ENCODE measurements around the gene CEP44. TPM values are rescaled to one million over a fixed set of nuclear protein-coding genes. Genes with fewer than 3 reads are reported as not detected.

CEP44 gene
- total RNA-seq, 1 experiment from 2014 or later: 11.5 TPM

- no peak overlapping the region for H3K27ac ChIP-seq (ENCODE audit: low read depth, low read length)
- ChIA-PET RAD21 (ENCODE audit: low non-redundant PET in 1 of 2, low total read pairs in 2 of 2, uncharacterized antibody in 2 of 2, unreplicated experiment in 2 of 2) (no interaction called here), POLR2A (no interaction called here), CTCF (no interaction called here)
- no peaks in the 10 kb centered on the region for H3K36me3 ChIP-seq (ENCODE audit: control insufficient read depth in 1 of 2, insufficient read depth in 2 of 2, low read length in 2 of 2)
- ATAC-seq (no peak), DNase-seq (ENCODE audit: low read depth, low spot score) (no peak)
- TF ChIP-seq RAD21 (IDR thresholded peaks at IDR 0.05; ENCODE audit: low read depth) (no peak), POLR2AphosphoS5 (IDR thresholded peaks at IDR 0.05; ENCODE audit: low read depth, low read length) (no peak), POLR2A (IDR thresholded peaks at IDR 0.05; ENCODE audit: borderline replicate concordance, extremely low read depth, insufficient read depth, insufficient read length) (no peak), EZH2phosphoT487 (IDR thresholded peaks at IDR 0.05; ENCODE audit: borderline replicate concordance) (no peak), YY1 (IDR thresholded peaks at IDR 0.05; ENCODE audit: extremely low read depth, insufficient replicate concordance, low read depth, low read length) (no peak), MAX (IDR thresholded peaks at IDR 0.05) (no peak), CEBPB (IDR thresholded peaks at IDR 0.05; ENCODE audit: low read depth) (no peak), ELF1 (IDR thresholded peaks at IDR 0.05; ENCODE audit: borderline replicate concordance, low read depth) (no peak), SRF (IDR thresholded peaks at IDR 0.05; ENCODE audit: low read depth) (no peak), ATF3 (IDR thresholded peaks at IDR 0.05) (no peak), SIN3A (IDR thresholded peaks at IDR 0.05; ENCODE audit: low read depth) (no peak), CTCF (IDR thresholded peaks at IDR 0.05 in 2 of 3, conservative IDR thresholded peaks at IDR 0.05 in 1 of 3; ENCODE audit: borderline replicate concordance in 1 of 3, insufficient read depth in 1 of 3, low read depth in 2 of 3, low read length in 2 of 3) (no peak), EZH2 (IDR thresholded peaks at IDR 0.05) (no peak), SP1 (IDR thresholded peaks at IDR 0.05; ENCODE audit: low read depth) (no peak), ZFX (IDR thresholded peaks at IDR 0.05) (no peak), ZNF274 (IDR thresholded peaks at IDR 0.05; ENCODE audit: low read depth, low read length) (no peak), FOSL1 (IDR thresholded peaks at IDR 0.05; ENCODE audit: low read depth) (no peak)
- no peak overlapping the region for H2AFZ ChIP-seq (ENCODE audit: low read depth, low read length, poor library complexity, severe bottlenecking)
- H3K4me1 ChIP-seq (ENCODE audit: control insufficient read depth in 1 of 2, insufficient read depth in 2 of 2, low read length in 2 of 2): no peaks in the 10 kb centered on the region
- no peaks in the 10 kb centered on the region for H3K79me2 ChIP-seq (ENCODE audit: insufficient read depth, low read length)
- no peaks in the 10 kb centered on the region for H3K27me3 ChIP-seq (ENCODE audit: insufficient read depth, low read length)
- no peaks in the 10 kb centered on the region for H3K9me2 ChIP-seq (ENCODE audit: insufficient read depth)
- no peaks in the 10 kb centered on the region for H3K9me3 ChIP-seq (ENCODE audit: control insufficient read depth in 1 of 2, insufficient read depth in 1 of 2, low read depth in 1 of 2, low read length in 2 of 2)
- H4K20me1 ChIP-seq (ENCODE audit: insufficient read depth): no peaks in the 10 kb centered on the region
- no TSS peak for BruUV-seq (replicated peaks)
- no peak overlapping the region for H3K4me3 ChIP-seq (replicated peaks in 1 of 2; ENCODE audit: low read depth in 1 of 2, low read length in 2 of 2)
- no peak overlapping the region for H3K9ac ChIP-seq (ENCODE audit: low read length)
- intact Hi-C loops (cut with micrococcal nuclease): no loop called here
- H3K4me2 ChIP-seq (ENCODE audit: low read length): no peak overlapping the region
These were observed 17.3 kb upstream of the CEP44 start for GRCh38 chr4:174266416-174266815.
